ENCODE data around the gene ZBTB20.

GRCh38 chr3:114290911-114291901 is 855.9 kb downstream of the ZBTB20 start:
- TF ChIP-seq CTCF (IDR thresholded peaks at IDR 0.05 in 8 of 11, conservative IDR thresholded peaks at IDR 0.05 in 3 of 11) (peak; percentile 73 to 93 (median 89)), POLR2AphosphoS5 (IDR thresholded peaks at IDR 0.05) (peak; percentile 55 to 68 (median 57)), POLR2A (IDR thresholded peaks at IDR 0.05) (no peak)

Measured in spleen (tissue), 7 donors.